ENCODE results near the gene PNPLA1. TPM values are rescaled to one million over a fixed set of nuclear protein-coding genes. Genes with fewer than 3 reads are reported as not detected.

The PNPLA1 gene
- not detected for total RNA-seq

GRCh38 chr6:36269834-36270705 lies at the start of gene PNPLA1:
Gene PNPLA1, plus strand, starts transcription at chr6:36270060. Its CDS starts 400 bp downstream, at chr6:36270460.
- DNase-seq = no peak

- no peak for DNase-seq
Observed at GRCh38 chr6:36220226-36220625, 49.6 kb upstream of the PNPLA1 start.

GRCh38 chr6:36221674-36222073 lies 48.2 kb upstream of the PNPLA1 start:
- no peak for DNase-seq

GRCh38 chr6:36222924-36223323 lies 46.9 kb upstream of the PNPLA1 start:
- DNase-seq = no peak

- DNase-seq = no peak
Observed at GRCh38 chr6:36223706-36224105, 46.2 kb upstream of the PNPLA1 start.

GRCh38 chr6:36224918-36225461 lies 44.9 kb upstream of the PNPLA1 start:
- no peak for DNase-seq

- DNase-seq = no peak
Observed at GRCh38 chr6:36226438-36227047, 43.3 kb upstream of the PNPLA1 start.

- DNase-seq = no peak
Observed at GRCh38 chr6:36227379-36228228, 42.3 kb upstream of the PNPLA1 start.

GRCh38 chr6:36229223-36229622 lies 40.6 kb upstream of the PNPLA1 start:
- no peak for DNase-seq

- DNase-seq = no peak
Observed at GRCh38 chr6:36230371-36230770, 39.5 kb upstream of the PNPLA1 start.

GRCh38 chr6:36232172-36232571 lies 37.7 kb upstream of the PNPLA1 start:
- no peak for DNase-seq

- DNase-seq = no peak
Observed at GRCh38 chr6:36235309-36235708, 34.6 kb upstream of the PNPLA1 start.

GRCh38 chr6:36235862-36236261 lies 34.0 kb upstream of the PNPLA1 start:
- no peak for DNase-seq

GRCh38 chr6:36239774-36240173 lies 30.1 kb upstream of the PNPLA1 start:
- no peak for DNase-seq

- DNase-seq = peak; percentile 26
Observed at GRCh38 chr6:36241728-36242127, 28.1 kb upstream of the PNPLA1 start.

GRCh38 chr6:36242161-36242560 lies 27.7 kb upstream of the PNPLA1 start:
- no peak for DNase-seq

- no peak for DNase-seq
Observed at GRCh38 chr6:36242626-36243025, 27.2 kb upstream of the PNPLA1 start.

GRCh38 chr6:36243562-36244212 lies 26.2 kb upstream of the PNPLA1 start:
- no peak for DNase-seq

- DNase-seq = no peak
Observed at GRCh38 chr6:36244641-36245280, 25.1 kb upstream of the PNPLA1 start.

- no peak for DNase-seq
Observed at GRCh38 chr6:36245572-36246061, 24.2 kb upstream of the PNPLA1 start.
